ENCODE results near the gene MACROD2.

Gene MACROD2

DNA sequence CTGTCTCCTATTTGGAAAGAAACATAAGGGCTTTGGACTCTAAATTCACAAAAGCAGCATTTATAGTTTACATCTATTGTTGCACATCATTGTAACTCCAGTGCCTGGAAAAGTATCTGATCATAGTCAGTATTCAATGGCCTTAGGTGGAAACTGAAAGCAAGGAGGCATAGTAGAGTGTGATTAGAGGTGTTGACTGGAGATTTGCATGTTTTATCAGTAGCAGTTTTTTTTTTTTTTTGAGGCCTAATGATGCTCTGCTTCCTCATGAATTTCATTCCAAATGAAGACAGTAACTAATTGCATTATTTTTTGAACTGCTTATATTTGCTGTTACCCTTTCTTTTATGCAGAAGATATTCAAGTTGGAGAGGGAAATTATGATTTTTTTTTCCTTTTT, 555.3 kb downstream of the MACROD2 start:
- DNase-seq = no peak

- DNase-seq = no peak
Observed at GRCh38 chr20:14553774-14554534, 558.6 kb downstream of the MACROD2 start.

DNA sequence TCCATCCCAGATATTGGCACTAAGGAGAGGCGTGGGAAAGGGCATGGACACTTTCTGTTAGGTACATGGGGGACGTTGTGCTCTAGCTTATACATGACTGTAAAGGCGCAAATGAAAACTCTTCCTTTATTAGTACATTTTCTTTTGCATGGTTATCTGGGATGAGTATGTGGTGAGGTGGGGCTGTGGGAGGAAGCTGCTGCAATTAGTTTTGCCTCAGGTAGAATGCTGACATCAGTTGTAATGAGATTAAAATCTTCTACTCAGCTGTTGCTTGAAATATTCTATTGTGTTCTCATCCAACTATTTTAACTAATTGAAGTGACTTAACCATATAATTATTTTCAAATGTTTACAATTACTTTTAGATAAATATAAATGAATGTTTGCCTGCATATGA, 560.4 kb downstream of the MACROD2 start:
- no peak for DNase-seq

GRCh38 chr20:14556206-14556605, 560.9 kb downstream of the MACROD2 start:
- no peak for DNase-seq

GRCh38 chr20:14559612-14560011, 564.3 kb downstream of the MACROD2 start:
- DNase-seq = no peak

- peak; percentile 80 to 93 for DNase-seq
Observed at GRCh38 chr20:14561741-14562221, 566.5 kb downstream of the MACROD2 start.

DNA sequence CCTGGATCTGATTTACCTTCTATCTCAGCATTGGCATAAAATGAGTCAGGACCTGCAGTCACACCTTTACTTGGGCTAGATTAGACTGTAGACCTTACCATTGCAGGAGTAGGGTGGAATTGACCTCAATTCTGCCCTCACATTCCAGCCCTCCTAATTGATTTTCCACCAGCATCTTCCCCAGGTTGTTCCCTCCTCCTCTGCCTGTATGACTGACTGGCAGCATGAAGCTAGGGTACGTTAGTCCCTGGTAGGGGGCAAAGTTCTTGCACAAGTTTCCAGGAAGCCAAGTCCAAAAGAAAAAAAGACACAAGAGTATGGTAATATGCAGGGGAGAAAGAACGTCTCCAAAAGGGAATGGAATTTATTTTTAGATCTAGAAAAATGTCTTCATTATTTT, 567.7 kb downstream of the MACROD2 start:
- DNase-seq = no peak

DNA sequence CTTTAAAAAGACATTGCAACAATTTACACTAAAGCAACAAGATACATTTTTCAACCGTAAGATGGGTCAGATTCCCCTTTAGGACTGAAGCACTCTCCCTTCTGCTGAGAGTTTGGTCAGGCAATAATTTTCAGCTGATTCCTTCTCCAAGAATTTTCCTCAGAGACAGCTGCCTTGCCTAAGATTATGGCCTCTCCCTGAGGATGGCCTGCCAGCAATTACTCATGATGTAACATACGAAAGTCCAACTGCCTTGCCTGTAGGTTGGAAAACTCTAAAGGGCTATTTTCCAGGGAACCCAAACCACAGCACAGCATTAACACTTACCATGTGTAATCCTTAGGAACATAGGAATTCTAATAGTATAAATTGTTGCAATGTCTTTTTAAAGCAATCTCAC, 571.2 kb downstream of the MACROD2 start:
- peak in 1 of 2 experiments; percentile 68 for DNase-seq

GRCh38 chr20:14568225-14568624, 572.9 kb downstream of the MACROD2 start:
- no peak for DNase-seq

GRCh38 chr20:14568701-14569100, 573.4 kb downstream of the MACROD2 start:
- no peak for DNase-seq

DNA sequence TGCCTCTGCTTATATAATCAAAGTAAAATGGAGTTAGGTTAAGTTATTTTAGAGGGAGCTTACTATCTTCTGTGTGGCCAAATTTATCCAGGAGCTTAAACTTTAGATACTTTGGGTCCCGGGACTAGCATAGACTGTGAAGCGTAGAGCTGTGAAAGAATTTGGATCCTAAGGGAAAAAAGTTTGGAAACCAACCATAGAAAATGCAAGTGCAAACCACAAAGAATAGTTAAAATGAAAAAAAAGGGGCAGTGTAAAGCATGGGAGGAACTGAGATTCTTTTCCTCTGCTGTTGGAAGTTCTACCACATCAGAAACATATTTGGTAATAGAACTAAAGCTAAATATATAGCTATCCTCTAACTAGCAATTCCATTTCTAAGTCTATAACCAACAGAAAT, 574.3 kb downstream of the MACROD2 start:
- DNase-seq = no peak

DNA sequence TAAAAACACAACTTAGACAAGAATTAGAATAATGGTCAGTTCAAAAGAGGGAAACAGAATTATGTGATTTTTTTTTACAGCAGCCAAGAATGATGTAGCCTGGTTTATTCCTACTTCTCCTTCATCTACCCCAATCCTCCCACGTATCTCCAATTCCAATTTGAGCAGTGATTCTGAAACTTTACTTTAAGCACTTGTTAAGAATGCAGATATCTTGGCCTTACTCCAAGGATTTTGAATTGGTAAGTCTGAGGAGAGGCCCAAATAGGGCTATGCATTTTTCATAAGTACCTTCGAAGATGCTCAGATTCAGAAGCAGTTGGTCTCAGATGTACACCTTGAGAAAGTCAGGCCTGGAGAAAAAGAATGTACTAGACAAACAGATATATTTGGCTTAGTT, 575.5 kb downstream of the MACROD2 start:
- DNase-seq = peak in 1 of 2 experiments; percentile 19

- DNase-seq = no peak
Observed at GRCh38 chr20:14573676-14574075, 578.4 kb downstream of the MACROD2 start.

DNA sequence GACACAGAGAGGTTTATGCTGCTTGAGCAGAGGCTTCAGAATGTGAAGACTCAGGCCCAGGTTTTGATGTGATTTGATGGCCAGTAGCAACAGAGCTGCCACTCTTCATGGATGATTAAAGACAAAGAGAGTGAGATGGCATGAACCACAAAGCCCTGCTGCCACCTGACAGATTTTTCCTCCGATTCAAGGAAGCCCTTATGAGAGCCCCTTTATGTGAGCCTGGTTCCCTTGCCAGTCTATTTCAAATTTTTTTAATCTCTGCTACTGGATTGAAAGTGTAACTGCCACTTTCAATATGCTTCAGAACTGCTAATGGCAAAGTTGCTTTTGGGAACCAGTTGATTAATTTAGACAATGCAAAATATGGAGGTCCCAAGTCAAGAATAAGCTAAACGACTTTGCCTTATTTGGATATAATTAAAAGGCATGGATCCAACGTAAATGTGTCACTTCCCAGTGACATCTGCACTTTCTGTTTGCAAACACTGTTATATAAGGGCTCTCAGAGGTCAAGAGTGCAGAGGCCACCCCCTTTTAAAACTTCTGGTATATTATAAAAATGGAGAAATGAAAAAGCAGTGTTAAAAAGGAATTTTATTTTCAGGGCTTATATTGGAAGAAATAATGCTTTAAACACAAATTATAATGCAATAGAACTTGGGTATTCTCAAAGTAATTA, 581.0 kb downstream of the MACROD2 start:
- no peak for DNase-seq

- peak in 1 of 2 experiments; percentile 69 for DNase-seq
Observed at GRCh38 chr20:14580418-14581074, 585.2 kb downstream of the MACROD2 start.

DNA sequence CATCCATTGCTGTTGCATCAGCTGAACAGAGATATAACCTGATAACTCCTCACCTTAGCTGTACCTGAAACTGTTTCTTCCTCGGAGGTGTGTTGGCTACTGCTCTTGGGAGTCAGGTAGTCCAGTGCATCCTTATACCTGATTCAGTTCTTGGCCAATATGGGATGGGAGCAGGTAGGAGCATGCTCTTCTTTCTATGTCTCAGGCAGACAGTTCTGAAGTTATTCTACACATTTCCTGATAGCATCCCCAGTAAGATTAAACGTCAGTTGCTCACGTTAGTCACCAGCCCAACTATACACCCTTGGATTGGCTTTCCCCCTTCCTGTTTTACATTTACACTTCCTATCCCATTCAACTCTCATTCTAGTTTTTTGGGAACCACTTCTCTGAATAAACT, 586.4 kb downstream of the MACROD2 start:
- DNase-seq = no peak

DNA sequence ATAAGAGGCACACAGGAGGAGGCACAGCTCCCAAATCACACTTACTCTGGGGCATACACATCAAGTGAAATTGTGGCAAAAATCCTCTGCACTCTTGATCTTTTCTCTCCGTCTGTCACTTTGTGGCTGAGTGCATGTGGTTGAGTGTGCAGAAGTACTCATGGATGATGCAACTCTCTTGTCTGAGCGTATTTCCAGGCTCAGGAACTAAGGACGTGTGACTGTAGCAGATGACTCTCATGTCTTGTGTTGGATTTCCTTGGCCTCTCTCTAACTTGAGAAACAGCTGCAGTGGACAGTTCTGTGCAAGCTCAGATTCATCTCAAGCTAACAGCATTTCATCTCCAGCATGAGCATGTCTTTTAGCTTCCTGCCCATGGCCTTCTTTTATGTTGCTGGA, 587.5 kb downstream of the MACROD2 start:
- DNase-seq = no peak

GRCh38 chr20:14583413-14583812, 588.1 kb downstream of the MACROD2 start:
- no peak for DNase-seq

DNA sequence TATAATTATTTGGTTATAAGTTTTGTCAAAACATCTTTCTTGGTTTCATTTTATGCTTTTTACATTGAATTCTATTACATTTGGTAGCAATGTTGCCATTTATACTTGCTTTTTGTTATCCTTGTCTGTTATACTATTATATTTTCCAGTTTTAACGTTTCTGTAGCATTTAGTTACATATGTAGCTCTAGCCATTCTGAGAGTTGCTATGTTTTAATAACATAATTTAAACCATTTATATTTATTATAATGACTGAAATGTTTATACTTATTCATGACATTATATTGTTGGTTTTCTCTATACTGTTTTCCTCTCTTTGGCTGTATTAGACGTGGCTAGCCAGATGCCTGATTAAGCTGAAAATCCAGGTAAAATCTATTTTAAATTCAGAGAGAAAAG, 594.1 kb downstream of the MACROD2 start:
- no peak for DNase-seq

- DNase-seq = no peak
Observed at GRCh38 chr20:14595051-14595450, 599.7 kb downstream of the MACROD2 start.

GRCh38 chr20:14597206-14597715, 601.9 kb downstream of the MACROD2 start:
- DNase-seq = no peak

GRCh38 chr20:14599613-14600012, 604.3 kb downstream of the MACROD2 start:
- no peak for DNase-seq

- DNase-seq = no peak
Observed at GRCh38 chr20:14600527-14600926, 605.2 kb downstream of the MACROD2 start.

DNA sequence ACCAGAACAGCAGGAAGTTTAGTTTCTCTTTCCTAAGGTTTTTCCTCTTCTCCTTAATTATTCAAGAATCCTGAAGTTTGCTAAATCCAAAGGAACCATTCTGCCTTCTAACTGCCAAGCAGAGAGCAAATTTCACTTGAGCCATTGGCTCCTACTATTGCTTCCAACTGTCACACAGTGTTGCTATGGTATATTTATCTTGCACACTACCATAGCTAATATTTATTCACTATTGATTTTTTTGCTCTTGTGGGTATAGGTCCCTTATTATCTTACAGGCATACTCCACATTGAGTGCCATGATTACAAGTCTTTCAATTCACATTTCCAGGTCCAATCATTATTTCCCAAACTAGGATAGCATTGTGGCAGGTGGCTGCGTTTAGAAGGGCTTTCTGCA, 608.8 kb downstream of the MACROD2 start:
- DNase-seq = no peak
